Stimulated activated CD4-positive, alpha-beta T cell treated with anti-CD3 and anti-CD28 coated beads, Interleukin-4, amount 100 ng/mL, for 24 hours (primary cell): ENCODE results near the gene APOBEC3F.
"Not testable (repeated sequence)": the region's sequence is repeated elsewhere in the genome, so short reads cannot be mapped to it uniquely, and the experiment has no call there.

Experiments used
- DNase-seq: peaks from one replicate; pipeline ENCODE4 v3.0.0-alpha.2; 2020

The APOBEC3F gene

DNA sequence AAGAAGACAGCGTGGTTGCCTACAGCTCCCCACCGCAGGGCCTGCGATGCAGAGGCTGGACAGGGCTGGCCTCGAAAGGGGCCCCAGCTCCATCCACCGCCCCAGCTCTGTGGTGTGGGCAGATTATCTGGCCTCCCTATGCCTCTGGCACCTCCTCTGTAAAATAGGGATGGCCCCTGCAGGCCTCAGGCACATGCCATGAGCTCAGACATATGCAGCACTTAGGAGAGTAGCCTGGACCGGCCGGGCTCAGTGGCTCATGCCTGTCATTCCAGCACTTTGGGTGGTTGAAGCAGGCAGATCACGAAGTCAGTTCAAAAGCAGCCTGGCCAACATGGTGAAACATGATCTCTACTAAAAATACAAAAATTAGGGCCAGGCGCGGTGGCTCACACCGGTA, 12.4 kb upstream of the APOBEC3F start:
- DNase-seq: no peak

DNA sequence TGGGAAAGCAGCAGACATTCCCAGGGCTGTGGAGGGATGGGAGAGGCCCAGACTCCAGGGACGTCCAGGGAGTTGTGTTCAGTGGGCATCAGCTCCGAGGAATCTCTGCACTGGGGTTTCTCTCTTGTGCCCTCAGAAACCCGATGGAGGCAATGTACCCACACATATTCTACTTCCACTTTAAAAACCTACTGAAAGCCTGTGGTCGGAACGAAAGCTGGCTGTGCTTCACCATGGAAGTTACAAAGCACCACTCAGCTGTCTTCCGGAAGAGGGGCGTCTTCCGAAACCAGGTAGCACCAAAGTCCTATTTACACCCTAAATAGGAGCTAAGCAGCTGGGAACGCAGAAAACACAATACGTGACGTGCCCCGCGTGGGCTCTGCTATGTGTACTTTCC, 11.4 kb upstream of the APOBEC3F start:
- no peak for DNase-seq

- DNase-seq: no peak
Measured at GRCh38 chr22:39030705-39031104, 10.0 kb upstream of the APOBEC3F start.

DNA sequence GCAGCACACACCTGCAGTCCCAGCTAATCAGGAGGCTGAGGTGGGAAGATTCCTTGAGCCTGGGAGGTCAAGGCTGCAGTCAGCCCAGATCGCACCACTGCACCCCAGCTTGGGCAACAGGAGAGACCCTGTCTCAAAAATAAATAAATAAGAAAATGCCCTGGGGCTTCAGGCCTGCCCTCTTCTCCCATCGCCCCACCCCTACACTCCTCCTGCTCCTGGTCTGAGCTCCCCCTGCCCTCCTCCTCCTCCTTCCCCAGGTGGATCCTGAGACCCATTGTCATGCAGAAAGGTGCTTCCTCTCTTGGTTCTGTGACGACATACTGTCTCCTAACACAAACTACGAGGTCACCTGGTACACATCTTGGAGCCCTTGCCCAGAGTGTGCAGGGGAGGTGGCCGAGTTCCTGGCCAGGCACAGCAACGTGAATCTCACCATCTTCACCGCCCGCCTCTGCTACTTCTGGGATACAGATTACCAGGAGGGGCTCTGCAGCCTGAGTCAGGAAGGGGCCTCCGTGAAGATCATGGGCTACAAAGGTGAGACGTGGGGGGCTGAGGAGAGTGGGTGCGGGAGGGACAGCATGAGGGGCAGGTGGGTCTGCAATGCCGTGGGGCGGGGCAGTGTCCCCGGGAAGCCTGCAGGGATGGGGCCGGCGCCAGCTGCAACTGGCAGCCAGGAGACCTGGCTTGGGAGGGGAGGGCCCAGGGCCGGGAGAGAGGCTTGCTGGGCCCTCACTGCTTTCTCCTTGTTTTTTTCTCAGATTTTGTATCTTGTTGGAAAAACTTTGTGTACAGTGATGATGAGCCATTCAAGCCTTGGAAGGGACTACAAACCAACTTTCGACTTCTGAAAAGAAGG, 9.0 kb upstream of the APOBEC3F start:
- DNase-seq: not testable (repeated sequence)

DNA sequence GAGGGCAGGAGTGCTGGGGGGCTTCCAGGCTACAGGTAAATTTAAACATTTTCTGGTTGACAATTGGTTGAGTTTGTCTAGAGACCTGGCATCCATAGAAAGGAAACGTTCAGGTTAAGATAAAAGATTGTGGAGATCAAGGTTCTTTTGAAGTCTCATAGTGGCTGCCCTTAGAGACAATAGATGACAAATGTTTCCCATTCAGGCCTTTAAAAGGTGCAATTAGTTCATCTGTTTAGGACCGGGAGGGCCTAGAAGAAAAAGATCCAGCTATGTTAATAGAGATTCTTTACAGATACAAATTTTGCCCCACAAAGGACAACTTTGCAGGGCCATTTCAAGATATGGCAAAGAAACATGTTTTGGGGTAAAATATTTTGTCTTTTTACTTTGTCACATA, 3.6 kb upstream of the APOBEC3F start:
- DNase-seq: not testable (repeated sequence)

DNA sequence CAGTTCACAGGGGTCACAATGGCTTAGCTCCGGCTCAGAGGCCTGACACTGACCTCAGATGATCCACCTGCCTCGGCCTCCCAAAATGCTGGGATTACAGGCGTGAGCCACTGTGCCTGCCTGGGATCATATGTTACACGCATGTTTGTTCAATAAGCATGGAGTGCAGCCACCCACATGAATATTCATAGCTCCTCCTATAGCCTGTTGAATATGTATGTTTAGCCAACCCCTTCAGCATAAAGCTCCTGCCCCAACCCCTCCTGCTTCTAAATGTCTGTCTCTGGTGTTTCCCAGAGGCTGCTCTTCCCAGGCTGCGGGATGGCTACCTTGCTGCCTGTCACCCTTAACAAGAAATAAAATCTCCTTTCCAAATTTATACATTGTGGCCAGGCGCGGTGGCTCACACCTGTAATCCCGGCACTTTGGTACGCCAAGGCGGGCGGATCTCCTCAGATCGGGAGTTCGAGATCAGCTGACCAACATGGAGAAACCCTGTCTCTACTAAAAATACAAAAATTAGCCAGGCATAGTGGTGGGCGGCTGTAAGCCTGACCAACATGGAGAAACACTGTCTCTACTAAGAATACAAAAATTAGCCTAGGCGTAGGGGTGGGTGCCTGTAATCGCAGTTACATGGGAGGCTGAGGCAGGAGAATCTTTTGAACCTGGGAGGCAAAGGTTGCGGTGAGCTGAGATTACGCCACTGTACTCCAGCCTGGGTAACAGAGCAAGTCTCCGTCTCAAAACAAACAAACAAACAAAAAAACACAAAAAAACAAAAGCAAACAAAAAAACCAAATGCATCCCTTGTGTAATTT, 1.1 kb upstream of the APOBEC3F start:
- no peak for DNase-seq

- DNase-seq: not testable (repeated sequence)
Measured at GRCh38 chr22:39040155-39040537, 518 bp upstream of the APOBEC3F start.

DNA sequence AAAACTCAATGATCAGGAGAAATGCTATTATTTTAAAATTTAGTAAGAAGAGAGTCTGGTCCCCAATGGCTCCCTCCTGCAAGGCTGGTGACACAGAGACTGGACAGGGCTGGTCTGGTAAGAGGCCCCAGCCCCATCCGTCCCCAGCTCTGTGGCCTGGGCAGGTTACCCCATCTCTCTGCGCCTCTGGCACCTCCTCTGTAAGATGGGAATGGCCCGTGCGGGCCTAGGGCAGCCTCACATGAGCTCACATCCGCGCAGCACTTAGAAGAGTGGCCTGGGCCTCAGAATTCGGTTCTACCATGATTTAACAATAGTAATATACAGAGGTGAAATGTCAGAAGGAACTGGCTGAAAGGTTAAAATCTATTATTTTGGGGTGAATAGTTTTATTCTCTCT, 1.2 kb downstream of the APOBEC3F start:
- no peak for DNase-seq

DNA sequence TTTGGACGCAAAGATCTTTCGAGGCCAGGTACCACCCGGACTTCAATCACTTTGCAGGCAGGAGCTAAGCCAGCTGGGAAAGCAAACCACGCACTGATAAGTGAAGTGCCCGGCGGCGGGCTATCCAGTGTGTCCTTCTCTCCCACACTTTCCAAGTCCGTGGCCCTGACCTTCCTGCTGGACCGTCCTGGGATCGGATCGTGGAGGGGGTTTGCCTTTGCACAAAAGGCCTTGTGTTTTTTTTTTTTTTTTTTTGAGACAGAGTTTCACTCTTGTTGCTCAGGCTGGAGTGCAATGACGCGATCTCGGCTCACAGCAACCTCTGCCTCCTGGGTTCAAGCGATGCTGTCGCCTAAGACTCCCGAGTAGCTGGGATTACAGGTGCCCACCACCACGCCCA, 2.4 kb downstream of the APOBEC3F start:
- DNase-seq: not testable (repeated sequence)

DNA sequence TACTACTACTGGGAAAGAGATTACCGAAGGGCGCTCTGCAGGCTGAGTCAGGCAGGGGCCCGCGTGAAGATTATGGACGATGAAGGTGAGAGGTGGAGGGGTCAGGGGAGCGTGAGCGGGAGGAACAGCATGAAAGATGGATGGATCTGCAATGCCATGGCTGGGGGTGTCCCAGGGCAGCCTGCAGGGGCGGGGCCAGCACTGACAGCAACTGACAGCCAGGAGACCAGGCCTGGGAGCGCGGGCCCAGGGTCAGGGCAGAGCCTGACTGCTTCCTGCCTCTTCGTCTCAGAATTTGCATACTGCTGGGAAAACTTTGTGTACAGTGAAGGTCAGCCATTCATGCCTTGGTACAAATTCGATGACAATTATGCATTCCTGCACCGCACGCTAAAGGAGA, 4.5 kb downstream of the APOBEC3F start:
- not testable (repeated sequence) for DNase-seq

- DNase-seq: not testable (repeated sequence)
Measured at GRCh38 chr22:39049486-39049885, 8.8 kb downstream of the APOBEC3F start.

DNA sequence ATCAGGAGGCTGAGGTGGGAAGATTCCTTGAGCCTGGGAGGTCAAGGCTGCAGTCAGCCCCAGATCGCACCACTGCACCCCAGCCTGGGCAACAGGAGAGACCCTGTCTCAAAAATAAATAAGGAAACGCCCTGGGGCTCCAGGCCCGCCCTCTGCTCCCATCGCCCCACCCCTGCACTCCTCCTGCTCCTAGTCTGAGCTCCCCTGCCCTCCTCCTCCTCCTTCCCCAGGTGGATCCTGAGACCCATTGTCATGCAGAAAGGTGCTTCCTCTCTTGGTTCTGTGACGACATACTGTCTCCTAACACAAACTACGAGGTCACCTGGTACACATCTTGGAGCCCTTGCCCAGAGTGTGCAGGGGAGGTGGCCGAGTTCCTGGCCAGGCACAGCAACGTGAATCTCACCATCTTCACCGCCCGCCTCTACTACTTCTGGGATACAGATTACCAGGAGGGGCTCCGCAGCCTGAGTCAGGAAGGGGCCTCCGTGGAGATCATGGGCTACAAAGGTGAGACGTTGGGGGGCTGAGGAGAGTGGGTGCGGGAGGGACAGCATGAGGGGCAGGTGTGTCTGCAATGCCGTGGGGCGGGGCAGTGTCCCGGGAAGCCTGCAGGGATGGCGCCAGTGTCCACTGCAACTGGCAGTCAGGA, 11.3 kb downstream of the APOBEC3F start:
- DNase-seq: not testable (repeated sequence)

GRCh38 chr22:39055658-39056057, 15.0 kb downstream of the APOBEC3F start:
- DNase-seq: no peak

GRCh38 chr22:39061290-39061689, 20.6 kb downstream of the APOBEC3F start:
- not testable (repeated sequence) for DNase-seq

GRCh38 chr22:39061951-39062350, 21.3 kb downstream of the APOBEC3F start:
- DNase-seq: not testable (repeated sequence)

- DNase-seq: not testable (repeated sequence)
Measured at GRCh38 chr22:39063904-39064303, 23.2 kb downstream of the APOBEC3F start.

DNA sequence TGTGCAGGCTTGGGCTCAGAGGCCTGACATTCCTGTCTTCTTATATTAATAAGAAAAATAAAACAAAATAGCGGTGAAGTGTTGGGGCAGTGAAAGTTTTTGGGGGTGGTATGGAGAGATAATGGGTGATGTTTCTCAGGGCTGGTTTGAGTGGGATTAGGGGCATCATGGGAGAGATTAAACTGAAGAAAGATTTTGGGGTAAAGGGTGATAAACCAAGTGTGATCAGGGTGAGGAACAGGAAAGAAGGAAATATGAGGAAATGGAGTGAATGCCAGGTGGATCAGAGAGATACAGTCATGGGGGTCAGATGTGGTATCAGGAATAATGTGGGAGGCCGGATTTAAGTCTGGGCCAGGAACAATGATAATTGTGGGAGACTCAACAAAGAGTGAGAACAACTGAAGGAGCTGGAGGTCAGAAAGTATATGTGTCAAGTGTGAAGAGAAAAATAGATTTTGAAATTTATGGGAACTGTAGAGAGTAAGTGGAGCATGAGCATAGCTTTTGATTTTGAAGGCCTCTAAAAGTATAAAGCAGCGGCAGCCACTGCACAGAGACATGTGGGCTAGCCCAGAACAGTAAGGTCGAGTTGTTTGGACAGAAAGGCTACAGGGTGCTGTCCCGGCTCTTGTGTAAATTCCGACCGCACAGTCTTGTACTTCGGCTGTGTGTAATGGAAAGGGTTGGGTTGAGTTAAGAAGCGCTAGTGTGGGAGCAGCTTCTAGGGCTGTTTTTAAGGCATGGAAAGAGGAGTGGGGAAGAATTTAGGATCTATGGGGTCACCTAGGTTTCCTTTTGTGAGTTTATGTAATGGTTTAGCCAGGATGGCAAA, 26.0 kb downstream of the APOBEC3F start:
- not testable (repeated sequence) for DNase-seq

GRCh38 chr22:39068033-39068785, 27.5 kb downstream of the APOBEC3F start:
- no peak for DNase-seq

GRCh38 chr22:39070186-39070585, 29.5 kb downstream of the APOBEC3F start:
- DNase-seq: no peak

GRCh38 chr22:39072581-39072981, 31.9 kb downstream of the APOBEC3F start:
- DNase-seq: not testable (repeated sequence)

GRCh38 chr22:39073981-39074380, 33.3 kb downstream of the APOBEC3F start:
- DNase-seq: no peak
